ENCODE data around the gene MAL. TPM values are rescaled to one million over a fixed set of nuclear protein-coding genes. Genes with fewer than 3 reads are reported as not detected.

Gene MAL
- total and polyA plus RNA-seq, 2 experiments from 2014 or later, result 0.24 to 0.31 TPM

- TF ChIP-seq ZNF462 (CRISPR knock-in tag; IDR thresholded peaks at IDR 0.05) (no peak), STAT1 (IDR thresholded peaks at IDR 0.05; ENCODE audit: unreplicated experiment) (no peak), JUNB (IDR thresholded peaks at IDR 0.05; ENCODE audit: unreplicated experiment) (no peak), ZNF114 (CRISPR knock-in tag; IDR thresholded peaks at IDR 0.05) (no peak), NANOG (IDR thresholded peaks at IDR 0.05; ENCODE audit: borderline replicate concordance) (no peak), REST (IDR thresholded peaks at IDR 0.05; ENCODE audit: unreplicated experiment) (no peak), CREB1 (CRISPR knock-in tag; IDR thresholded peaks at IDR 0.05; ENCODE audit: low read depth) (no peak), EZH2 (IDR thresholded peaks at IDR 0.05; ENCODE audit: low read depth, unreplicated experiment) (no peak)
Observed at GRCh38 chr2:94977826-94978225, 47.7 kb upstream of the MAL start (continued).
